Karpas-422 (cell line): Measurements from ENCODE around the gene SLC35G2. TPM values are rescaled to one million over a fixed set of nuclear protein-coding genes. Genes with fewer than 3 reads are reported as not detected.
"Not testable (repeated sequence)": the region's sequence is repeated elsewhere in the genome, so short reads cannot be mapped to it uniquely, and the experiment has no call there.

Experiments used
- DNase-seq: peaks from one replicate; pipeline ENCODE4 v3.0.0-alpha.2; 2015
- H2AFZ ChIP-seq: fragments of 200-600 bp; sonication (generic); 2 replicates; pipeline ENCODE4 v1.6.1; 2014; ENCODE audit warnings: antibody characterized with exemption, low read length, mixed read lengths
- H3K27ac ChIP-seq: fragments of 200-600 bp; sonication (generic); 2 replicates; pipeline ENCODE4 v1.5.1; 2014; ENCODE audit warnings: mild to moderate bottlenecking, low read length, moderate library complexity
- H3K27me3 ChIP-seq: fragments of 200-600 bp; sonication (generic); 2 replicates; pipeline ENCODE4 v1.6.1; 2014; ENCODE audit warnings: low read length, mixed read lengths
- H3K36me3 ChIP-seq: fragments of 200-600 bp; sonication (generic); 2 replicates; pipeline ENCODE4 v1.6.1; 2014; ENCODE audit warnings: low read length, mixed read lengths; ENCODE audit not compliant: insufficient read depth
- H3K4me1 ChIP-seq: fragments of 200-600 bp; sonication (generic); 2 replicates; pipeline ENCODE4 v1.6.1; 2014; ENCODE audit warnings: mild to moderate bottlenecking, low read length, mixed read lengths
- H3K4me2 ChIP-seq: fragments of 200-600 bp; sonication (generic); 2 replicates; pipeline ENCODE4 v1.6.1; 2014; ENCODE audit warnings: low read length, low read depth, mild to moderate bottlenecking; ENCODE audit not compliant: poor library complexity, severe bottlenecking
- H3K4me3 ChIP-seq: fragments of 200-600 bp; sonication (generic); 2 replicates; pipeline ENCODE4 v1.5.1; 2014; ENCODE audit warnings: mild to moderate bottlenecking, antibody characterized with exemption, low read length, mixed read lengths
- H3K79me2 ChIP-seq: fragments of 200-600 bp; sonication (generic); 2 replicates; pipeline ENCODE4 v1.6.1; 2014; ENCODE audit warnings: mild to moderate bottlenecking, low read length, mixed read lengths
- H3K9ac ChIP-seq: fragments of 200-600 bp; sonication (generic); 2 replicates; pipeline ENCODE4 v1.6.0; 2014; ENCODE audit warnings: low read length
- H3K9me2 ChIP-seq: fragments of 200-600 bp; sonication (generic), shearing (Covaris generic); replicated peaks from 2 replicates; pipeline ENCODE4 v1.6.0; 2014; ENCODE audit warnings: mild to moderate bottlenecking, low read length, moderate library complexity; ENCODE audit not compliant: insufficient read depth
- H3K9me3 ChIP-seq: fragments of 300-700, 200-600 bp; sonication (generic); 2 replicates; pipeline ENCODE4 v1.6.1; 2014; ENCODE audit warnings: low read length, mixed read lengths
- H4K20me1 ChIP-seq: fragments of 200-600 bp; sonication (generic); 2 replicates; pipeline ENCODE4 v1.6.1; 2014; ENCODE audit warnings: mild to moderate bottlenecking, antibody characterized with exemption, low read length, low read depth; ENCODE audit not compliant: insufficient read depth
- total RNA-seq: library from RNA; depleted of rRNA; stranded (reverse); fragments of >200 nt; shearing (Covaris generic); gene quantifications from 2 replicates; pipeline ENCODE4 v1.2.3, GENCODE V29; 2014; ENCODE audit warnings: low replicate concordance

The SLC35G2 gene
- total RNA-seq, 1 experiment from 2014 or later = 11.4 TPM

DNA sequence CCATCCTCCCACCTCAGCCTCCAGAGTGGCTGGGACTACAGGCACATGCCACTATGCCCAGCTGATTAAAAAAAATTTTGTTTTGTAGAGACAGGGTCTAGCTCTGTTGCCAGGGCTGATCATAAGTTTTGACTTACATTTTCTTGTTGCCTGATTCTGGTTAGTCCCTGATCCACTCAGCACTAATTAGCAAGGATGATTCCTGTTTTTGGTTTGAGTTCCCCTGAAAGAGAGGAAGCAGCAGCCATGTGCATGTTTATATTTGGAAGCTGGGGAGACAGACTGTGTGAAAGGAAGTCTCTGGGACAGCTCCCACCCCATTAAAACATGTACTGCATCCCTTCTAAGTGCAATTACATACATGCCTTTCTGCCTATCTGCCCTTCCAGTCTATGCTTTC is 39.5 kb downstream of the SLC35G2 start:
- H3K4me1 ChIP-seq = peaks cover 31% of the 10 kb centered on the region
- peaks cover 90% of the 10 kb centered on the region for H3K79me2 ChIP-seq
- no peak for DNase-seq
- H3K36me3 ChIP-seq = peaks cover 40% of the 10 kb centered on the region
- no peaks in the 10 kb centered on the region for H3K27me3 ChIP-seq
- H4K20me1 ChIP-seq = peaks cover 7% of the 10 kb centered on the region; the same call in 1 of the 2 replicates
- H3K9me3 ChIP-seq = no peaks in the 10 kb centered on the region
- H2AFZ ChIP-seq = no peak overlapping the region
- no peak overlapping the region for H3K27ac ChIP-seq
- H3K4me2 ChIP-seq = no peak overlapping the region
- H3K4me3 ChIP-seq = no peak overlapping the region
- no peaks in the 10 kb centered on the region for H3K9me2 ChIP-seq
- H3K9ac ChIP-seq = no peak overlapping the region

DNA sequence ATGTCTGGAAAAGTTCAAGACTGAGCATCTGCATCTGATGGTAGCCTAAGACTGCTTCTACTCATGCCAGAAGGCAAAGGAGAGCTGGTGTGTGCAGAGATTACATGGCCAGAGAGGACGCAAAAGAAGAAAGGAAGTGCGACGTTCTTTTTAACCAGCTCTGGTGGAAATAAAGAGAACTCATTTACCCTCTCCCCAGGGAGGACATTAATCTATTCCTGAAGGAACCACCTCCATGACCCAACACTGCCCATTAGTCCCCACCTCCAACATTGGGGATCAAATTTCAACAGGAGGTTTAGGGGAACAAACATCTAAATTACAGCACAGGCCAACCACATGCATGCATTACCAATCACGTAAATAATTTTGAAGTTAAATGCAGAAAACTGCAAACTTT is 41.6 kb downstream of the SLC35G2 start:
- H3K9ac ChIP-seq = peak overlapping the region; percentile 98

DNA sequence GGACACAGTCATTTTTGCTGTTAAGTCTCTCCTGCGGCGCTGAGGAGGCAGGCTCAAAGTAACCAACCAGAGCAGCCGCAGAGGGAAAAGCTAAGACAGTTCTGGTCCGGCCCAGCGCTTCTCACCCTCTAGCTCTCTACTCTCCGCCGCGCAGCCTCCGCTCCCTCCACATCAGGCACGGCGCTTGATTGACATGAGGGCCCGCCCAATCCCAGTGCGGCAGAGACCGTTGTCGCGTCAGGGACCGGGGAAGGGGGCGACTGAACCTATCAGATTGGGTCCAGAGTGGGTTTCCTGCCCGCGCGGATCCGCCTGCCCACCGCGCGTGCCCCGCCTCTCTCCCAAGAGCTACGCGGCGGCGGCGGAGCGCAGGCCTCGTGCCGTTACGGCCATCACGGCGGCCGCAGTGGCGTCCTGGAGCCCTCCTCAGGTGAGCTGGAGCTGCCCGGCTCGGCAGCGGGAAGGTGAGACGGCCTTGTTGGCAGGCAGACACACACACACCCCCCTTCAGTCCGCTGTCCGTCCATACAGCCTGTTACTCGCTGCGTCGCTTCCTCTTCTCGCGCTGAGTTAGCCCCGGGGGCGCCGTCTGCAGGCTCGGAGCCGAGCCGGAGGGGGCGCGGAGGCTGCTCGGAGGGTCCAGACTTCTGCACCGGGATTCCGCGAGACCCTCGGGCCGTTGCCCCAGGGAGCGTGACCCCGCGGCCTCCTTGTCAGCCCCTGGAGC is 43.1 kb downstream of the SLC35G2 start, which contains the start of gene NCK1:
Gene NCK1, plus strand, starts transcription at position 319 of the 727 bp plus-strand sequence. CDS start 65,794 bp downstream, outside the sequence.
- peaks cover 53% of the 10 kb centered on the region for H3K4me1 ChIP-seq
- H3K4me2 ChIP-seq = peak within 1 kb of the TSS; percentile 97
- H2AFZ ChIP-seq = peak within 1 kb of the TSS; percentile 34; the same call in 1 of the 2 replicates
- no peaks in the 10 kb centered on the region for H3K9me2 ChIP-seq
- peaks cover 22% of the 10 kb centered on the region; the same call in 1 of the 2 replicates for H3K36me3 ChIP-seq
- no peaks in the 10 kb centered on the region for H3K9me3 ChIP-seq
- peak within 1 kb of the TSS; percentile 97 for H3K4me3 ChIP-seq
- H3K9ac ChIP-seq = peak within 1 kb of the TSS; percentile 98
- peaks cover 88% of the 10 kb centered on the region for H3K79me2 ChIP-seq
- peak; percentile 99 for DNase-seq
- H3K27ac ChIP-seq = peak within 1 kb of the TSS; percentile 92
- no peaks in the 10 kb centered on the region for H3K27me3 ChIP-seq
- peaks cover 10% of the 10 kb centered on the region; the same call in 1 of the 2 replicates for H4K20me1 ChIP-seq

More for the DNA sequence above, 41.6 kb downstream of the SLC35G2 start:
- H3K27ac ChIP-seq = peak overlapping the region; percentile 92
- H3K9me3 ChIP-seq = no peaks in the 10 kb centered on the region
- no peaks in the 10 kb centered on the region for H3K9me2 ChIP-seq
- peaks cover 10% of the 10 kb centered on the region; the same call in 1 of the 2 replicates for H4K20me1 ChIP-seq
- peaks cover 39% of the 10 kb centered on the region for H3K4me1 ChIP-seq
- H3K79me2 ChIP-seq = peaks cover 87% of the 10 kb centered on the region
- no peak overlapping the region for H2AFZ ChIP-seq
- peak; percentile 82 for DNase-seq
- H3K4me3 ChIP-seq = peak overlapping the region; percentile 97
- H3K36me3 ChIP-seq = peaks cover 28% of the 10 kb centered on the region
- H3K27me3 ChIP-seq = no peaks in the 10 kb centered on the region
- peak overlapping the region; percentile 76 for H3K4me2 ChIP-seq

DNA sequence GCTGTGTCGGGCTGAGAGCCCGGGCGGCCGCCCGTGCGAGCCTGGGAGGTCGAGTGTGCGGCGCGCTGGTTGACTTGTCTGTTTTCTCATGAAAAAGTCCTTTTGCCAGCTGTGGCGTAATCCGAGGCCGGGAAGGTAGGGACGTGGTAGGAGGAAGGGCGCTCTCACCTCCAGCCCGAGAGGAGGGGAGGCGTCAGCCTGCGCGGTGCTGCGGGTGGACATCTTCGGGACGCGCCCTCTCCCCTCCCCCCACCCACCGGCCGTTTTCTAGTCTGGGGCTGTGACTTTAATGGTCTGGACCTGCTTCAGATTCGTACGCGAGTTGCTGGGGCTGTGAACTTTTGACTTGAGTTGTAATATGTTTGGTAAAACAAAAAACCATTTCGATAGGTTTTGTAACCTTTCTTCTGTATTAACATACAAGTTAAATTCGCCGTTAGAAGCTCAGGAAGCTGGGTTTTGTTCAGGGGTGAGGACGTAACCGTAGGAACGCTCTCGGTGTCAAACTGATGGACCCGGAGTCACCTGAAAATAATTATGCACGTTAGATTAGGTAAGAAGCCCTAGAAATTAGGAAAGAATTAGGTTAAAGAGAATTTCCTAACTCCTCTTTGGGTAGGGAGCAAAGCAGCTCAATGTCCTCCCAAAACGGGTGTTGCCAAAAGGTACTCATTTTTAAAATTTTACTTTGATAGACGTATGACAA is 43.8 kb downstream of the SLC35G2 start:
- peaks cover 88% of the 10 kb centered on the region for H3K79me2 ChIP-seq
- H3K9ac ChIP-seq = peak overlapping the region; percentile 98
- peak overlapping the region; percentile 97 for H3K4me3 ChIP-seq
- peak overlapping the region; percentile 89 for H3K27ac ChIP-seq
- peak; percentile 80 for DNase-seq
- H4K20me1 ChIP-seq = peaks cover 10% of the 10 kb centered on the region; the same call in 1 of the 2 replicates
- no peaks in the 10 kb centered on the region for H3K9me2 ChIP-seq
- H3K36me3 ChIP-seq = peaks cover 27% of the 10 kb centered on the region
- no peaks in the 10 kb centered on the region for H3K9me3 ChIP-seq
- peak overlapping the region; percentile 97 for H3K4me2 ChIP-seq
- H2AFZ ChIP-seq = peak overlapping the region; percentile 34; the same call in 1 of the 2 replicates
- H3K4me1 ChIP-seq = peaks cover 60% of the 10 kb centered on the region
- no peaks in the 10 kb centered on the region for H3K27me3 ChIP-seq

DNA sequence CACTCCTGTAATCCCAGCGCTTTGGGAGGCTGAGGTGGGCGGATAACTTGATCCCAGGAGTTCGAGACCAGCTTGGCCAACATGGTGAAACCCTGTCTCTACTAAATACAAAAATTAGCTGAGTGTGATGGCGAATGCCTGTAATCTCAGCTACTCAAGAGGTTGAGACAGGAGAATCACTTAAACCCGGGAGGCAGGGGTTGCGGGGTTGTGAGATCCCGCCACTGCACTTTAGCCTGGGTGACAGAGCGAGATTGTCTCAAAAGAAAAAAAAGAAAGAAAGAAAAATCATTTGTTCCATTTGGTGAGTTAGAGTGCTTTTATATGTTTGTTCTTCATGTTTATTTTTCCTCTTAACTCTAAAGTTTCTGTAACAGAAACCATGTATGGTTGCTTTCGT is 50.4 kb downstream of the SLC35G2 start:
- H3K4me1 ChIP-seq = peaks cover 39% of the 10 kb centered on the region
- H3K79me2 ChIP-seq = peaks cover 97% of the 10 kb centered on the region
- H4K20me1 ChIP-seq = peaks cover 9% of the 10 kb centered on the region
- H3K9me2 ChIP-seq = no peaks in the 10 kb centered on the region
- no peak overlapping the region for H3K9ac ChIP-seq
- no peaks in the 10 kb centered on the region for H3K27me3 ChIP-seq
- no peak overlapping the region for H3K27ac ChIP-seq
- no peak overlapping the region for H3K4me3 ChIP-seq
- no peaks in the 10 kb centered on the region for H3K9me3 ChIP-seq
- H3K36me3 ChIP-seq = peaks cover 65% of the 10 kb centered on the region
- H3K4me2 ChIP-seq = no peak overlapping the region
- DNase-seq = no peak
- H2AFZ ChIP-seq = no peak overlapping the region

DNA sequence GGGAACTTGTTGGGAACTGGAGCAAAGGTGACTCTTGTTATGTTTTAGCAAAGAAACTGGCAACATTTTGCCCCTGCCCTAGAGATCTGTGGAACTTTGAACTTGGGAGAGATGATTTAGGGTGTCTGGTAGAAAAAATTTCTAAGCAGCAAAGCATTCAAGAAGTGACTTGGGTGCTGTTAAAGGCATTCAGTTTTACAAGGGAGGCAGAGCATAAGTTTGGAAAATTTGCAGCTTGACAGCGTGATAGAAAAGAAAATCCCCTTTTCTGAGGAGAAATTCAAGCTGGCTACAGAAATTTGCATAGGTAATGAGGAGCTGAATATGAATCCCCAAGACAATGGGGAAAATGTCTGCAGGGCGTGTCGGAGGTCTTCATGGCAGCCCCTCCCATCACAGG is 53.3 kb downstream of the SLC35G2 start:
- H3K4me3 ChIP-seq, H4K20me1 ChIP-seq, DNase-seq, H3K9me2 ChIP-seq, H3K9me3 ChIP-seq, H2AFZ ChIP-seq, H3K4me2 ChIP-seq, H3K27ac ChIP-seq, H3K9ac ChIP-seq, H3K27me3 ChIP-seq: not testable (repeated sequence)
- H3K36me3 ChIP-seq = peaks cover 64% of the 10 kb centered on the region
- H3K4me1 ChIP-seq = peaks cover 19% of the 10 kb centered on the region; the same call in 1 of the 2 replicates
- H3K79me2 ChIP-seq = peaks cover 90% of the 10 kb centered on the region

DNA sequence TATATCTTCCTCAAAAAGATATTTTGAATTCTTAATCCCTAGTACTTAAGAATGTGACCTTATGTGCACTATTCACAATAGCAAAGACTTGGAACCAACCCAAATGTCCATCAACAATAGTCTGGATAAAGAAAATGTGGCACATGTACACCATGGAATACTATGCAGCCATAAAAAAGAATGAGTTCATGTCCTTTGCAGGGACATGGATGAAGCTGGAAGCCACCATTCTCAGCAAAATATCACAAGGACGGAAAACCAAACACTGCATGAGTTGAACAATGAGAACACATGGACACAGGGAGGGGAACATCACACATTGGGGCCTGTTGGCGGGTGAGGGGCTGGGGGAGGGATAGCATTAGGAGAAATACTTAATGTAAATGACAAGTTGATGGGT is 60.6 kb downstream of the SLC35G2 start:
- not testable (repeated sequence) for H3K9ac ChIP-seq, H3K9me3 ChIP-seq, H3K36me3 ChIP-seq, DNase-seq, H2AFZ ChIP-seq, H3K27ac ChIP-seq, H3K4me2 ChIP-seq, H3K27me3 ChIP-seq, H3K9me2 ChIP-seq, H3K4me3 ChIP-seq
- peaks cover 88% of the 10 kb centered on the region for H3K79me2 ChIP-seq
- peaks cover 17% of the 10 kb centered on the region; the same call in 1 of the 2 replicates for H4K20me1 ChIP-seq
- H3K4me1 ChIP-seq = peaks cover 41% of the 10 kb centered on the region

DNA sequence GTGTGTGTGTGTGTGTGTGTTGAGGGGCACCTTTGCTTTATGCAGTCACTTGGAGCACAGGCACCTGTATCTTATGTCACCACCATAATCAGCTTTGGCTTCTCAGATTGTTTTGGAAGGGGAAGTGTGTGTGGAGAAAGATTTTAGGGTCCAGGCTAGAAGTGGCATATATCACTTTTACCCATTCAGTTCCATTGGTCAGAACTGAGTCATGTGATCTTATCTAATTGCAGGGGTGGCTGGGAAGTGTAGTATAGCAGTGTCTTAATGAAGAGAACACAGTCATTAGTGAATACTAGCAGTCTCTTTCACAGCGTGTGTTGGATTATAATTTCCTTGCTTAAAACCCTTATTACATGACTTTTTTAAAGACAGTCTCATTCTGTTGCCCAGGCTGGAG is 63.6 kb downstream of the SLC35G2 start:
- peaks cover 47% of the 10 kb centered on the region for H3K4me1 ChIP-seq
- H3K9ac ChIP-seq = no peak overlapping the region
- H3K27ac ChIP-seq = peak overlapping the region; percentile 51
- H3K9me3 ChIP-seq = no peaks in the 10 kb centered on the region
- H3K27me3 ChIP-seq = no peaks in the 10 kb centered on the region
- no peaks in the 10 kb centered on the region; the same call in 1 of the 2 replicates for H3K36me3 ChIP-seq
- no peak overlapping the region for H2AFZ ChIP-seq
- H3K4me2 ChIP-seq = peak overlapping the region; percentile 54
- peaks cover 20% of the 10 kb centered on the region; the same call in 1 of the 2 replicates for H4K20me1 ChIP-seq
- H3K4me3 ChIP-seq = no peak overlapping the region; the same call in 1 of the 2 replicates
- H3K9me2 ChIP-seq = no peaks in the 10 kb centered on the region
- peaks cover 98% of the 10 kb centered on the region for H3K79me2 ChIP-seq
- peak; percentile 62 for DNase-seq
